GM18498 (cell line): ENCODE results near the gene HCK.
A peak's percentile ranks its signal among the peaks of the same experiment; 100 is the strongest.
"Not testable (repeated sequence)": the region's sequence is repeated elsewhere in the genome, so short reads cannot be mapped to it uniquely, and the experiment has no call there.

Experiments used
- ATAC-seq: cut with Tn5 transposase; IDR thresholded peaks from one replicate; pipeline ENCODE4 v1.9.1; 2021; ENCODE audit warnings: mild to moderate bottlenecking, moderate library complexity; ENCODE audit not compliant: unreplicated experiment

HCK gene

GRCh38 chr20:32089637-32090362, 37.8 kb downstream of the HCK start:
- no peak for ATAC-seq

GRCh38 chr20:32091888-32092346, 39.9 kb downstream of the HCK start:
- ATAC-seq: no peak

GRCh38 chr20:32098786-32099185, 46.7 kb downstream of the HCK start:
- ATAC-seq: no peak

- ATAC-seq: no peak
Measured at GRCh38 chr20:32108814-32109391, 56.9 kb downstream of the HCK start.

GRCh38 chr20:32109392-32110172, 57.5 kb downstream of the HCK start, which contains the start of gene TM9SF4:
Gene TM9SF4 (plus strand): TSS chr20:32109714. CDS start chr20:32109741, 27 bp downstream.
- peak; percentile 87 for ATAC-seq

GRCh38 chr20:32110173-32110704, 58.2 kb downstream of the HCK start:
- ATAC-seq: peak; percentile 30

- no peak for ATAC-seq
Measured at GRCh38 chr20:32110727-32111126, 58.7 kb downstream of the HCK start.

GRCh38 chr20:32111156-32111686, 59.2 kb downstream of the HCK start:
- ATAC-seq: no peak

- no peak for ATAC-seq
Measured at GRCh38 chr20:32111753-32112152, 59.7 kb downstream of the HCK start.

GRCh38 chr20:32112841-32113240, 60.8 kb downstream of the HCK start:
- ATAC-seq: no peak

- no peak for ATAC-seq
Measured at GRCh38 chr20:32113591-32114260, 61.7 kb downstream of the HCK start.

GRCh38 chr20:32114305-32114960, 62.4 kb downstream of the HCK start:
- ATAC-seq: no peak

GRCh38 chr20:32115211-32115767, 63.2 kb downstream of the HCK start:
- no peak for ATAC-seq

GRCh38 chr20:32116079-32116521, 64.1 kb downstream of the HCK start:
- ATAC-seq: no peak

- ATAC-seq: not testable (repeated sequence)
Measured at GRCh38 chr20:32116796-32117195, 64.8 kb downstream of the HCK start.

GRCh38 chr20:32118427-32118826, 66.4 kb downstream of the HCK start:
- not testable (repeated sequence) for ATAC-seq

GRCh38 chr20:32119734-32120133, 67.7 kb downstream of the HCK start:
- ATAC-seq: no peak

GRCh38 chr20:32121908-32122307, 69.9 kb downstream of the HCK start:
- ATAC-seq: not testable (repeated sequence)

- ATAC-seq: no peak
Measured at GRCh38 chr20:32123088-32123487, 71.0 kb downstream of the HCK start.
